ENCODE results near the gene MPL. TPM values are rescaled to one million over a fixed set of nuclear protein-coding genes. Genes with fewer than 3 reads are reported as not detected.

Gene MPL
- total and polyA plus RNA-seq, 2 of the 13 experiments (the other 11 are each of a cell fraction or from before 2014, with no cell fraction given): not detected

- no peak for TF ChIP-seq MAFG (CRISPR knock-in tag; IDR thresholded peaks at IDR 0.05)
- TF ChIP-seq PLRG1 (conservative IDR thresholded peaks at IDR 0.05): no peak
- TF ChIP-seq, protein P1, sequence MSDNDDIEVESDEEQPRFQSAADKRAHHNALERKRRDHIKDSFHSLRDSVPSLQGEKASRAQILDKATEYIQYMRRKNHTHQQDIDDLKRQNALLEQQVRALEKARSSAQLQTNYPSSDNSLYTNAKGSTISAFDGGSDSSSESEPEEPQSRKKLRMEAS (IDR thresholded peaks at IDR 0.05): peak; percentile 32; the same call in 1 of the 2 replicates
- TF ChIP-seq, protein P2, sequence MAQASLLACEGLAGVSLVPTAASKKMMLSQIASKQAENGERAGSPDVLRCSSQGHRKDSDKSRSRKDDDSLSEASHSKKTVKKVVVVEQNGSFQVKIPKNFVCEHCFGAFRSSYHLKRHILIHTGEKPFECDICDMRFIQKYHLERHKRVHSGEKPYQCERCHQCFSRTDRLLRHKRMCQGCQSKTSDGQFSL (CRISPR knock-in tag; IDR thresholded peaks at IDR 0.05): no peak
- no peak for TF ChIP-seq SOX13 (IDR thresholded peaks at IDR 0.05)
- TF ChIP-seq SOX13 (CRISPR knock-in tag; conservative IDR thresholded peaks at IDR 0.05 in 1 of 2, IDR thresholded peaks at IDR 0.05 in 1 of 2): peak in 1 of 2 experiments; percentile 22; a peak in 1 of 4 replicates
- TF ChIP-seq CAMTA2 (CRISPR knock-in tag; IDR thresholded peaks at IDR 0.05; ENCODE audit: borderline replicate concordance): no peak
- TF ChIP-seq RARG (CRISPR knock-in tag; IDR thresholded peaks at IDR 0.05; ENCODE audit: low read depth): no peak
- TF ChIP-seq MLLT10 (CRISPR knock-in tag; IDR thresholded peaks at IDR 0.05): no peak
- TF ChIP-seq SMYD3 (CRISPR knock-in tag; IDR thresholded peaks at IDR 0.05): no peak
- TF ChIP-seq ZEB1 (IDR thresholded peaks at IDR 0.05; ENCODE audit: insufficient replicate concordance, low read depth): peak; percentile 73
- peak; percentile 64; the same call in 1 of the 2 replicates for TF ChIP-seq SALL1 (CRISPR knock-in tag; IDR thresholded peaks at IDR 0.05)
- TF ChIP-seq, protein P3, sequence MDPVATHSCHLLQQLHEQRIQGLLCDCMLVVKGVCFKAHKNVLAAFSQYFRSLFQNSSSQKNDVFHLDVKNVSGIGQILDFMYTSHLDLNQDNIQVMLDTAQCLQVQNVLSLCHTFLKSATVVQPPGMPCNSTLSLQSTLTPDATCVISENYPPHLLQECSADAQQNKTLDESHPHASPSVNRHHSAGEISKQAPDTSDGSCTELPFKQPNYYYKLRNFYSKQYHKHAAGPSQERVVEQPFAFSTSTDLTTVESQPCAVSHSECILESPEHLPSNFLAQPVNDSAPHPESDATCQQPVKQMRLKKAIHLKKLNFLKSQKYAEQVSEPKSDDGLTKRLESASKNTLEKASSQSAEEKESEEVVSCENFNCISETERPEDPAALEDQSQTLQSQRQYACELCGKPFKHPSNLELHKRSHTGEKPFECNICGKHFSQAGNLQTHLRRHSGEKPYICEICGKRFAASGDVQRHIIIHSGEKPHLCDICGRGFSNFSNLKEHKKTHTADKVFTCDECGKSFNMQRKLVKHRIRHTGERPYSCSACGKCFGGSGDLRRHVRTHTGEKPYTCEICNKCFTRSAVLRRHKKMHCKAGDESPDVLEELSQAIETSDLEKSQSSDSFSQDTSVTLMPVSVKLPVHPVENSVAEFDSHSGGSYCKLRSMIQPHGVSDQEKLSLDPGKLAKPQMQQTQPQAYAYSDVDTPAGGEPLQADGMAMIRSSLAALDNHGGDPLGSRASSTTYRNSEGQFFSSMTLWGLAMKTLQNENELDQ (CRISPR knock-in tag; IDR thresholded peaks at IDR 0.05; ENCODE audit: borderline replicate concordance): no peak
- TF ChIP-seq, protein P4, sequence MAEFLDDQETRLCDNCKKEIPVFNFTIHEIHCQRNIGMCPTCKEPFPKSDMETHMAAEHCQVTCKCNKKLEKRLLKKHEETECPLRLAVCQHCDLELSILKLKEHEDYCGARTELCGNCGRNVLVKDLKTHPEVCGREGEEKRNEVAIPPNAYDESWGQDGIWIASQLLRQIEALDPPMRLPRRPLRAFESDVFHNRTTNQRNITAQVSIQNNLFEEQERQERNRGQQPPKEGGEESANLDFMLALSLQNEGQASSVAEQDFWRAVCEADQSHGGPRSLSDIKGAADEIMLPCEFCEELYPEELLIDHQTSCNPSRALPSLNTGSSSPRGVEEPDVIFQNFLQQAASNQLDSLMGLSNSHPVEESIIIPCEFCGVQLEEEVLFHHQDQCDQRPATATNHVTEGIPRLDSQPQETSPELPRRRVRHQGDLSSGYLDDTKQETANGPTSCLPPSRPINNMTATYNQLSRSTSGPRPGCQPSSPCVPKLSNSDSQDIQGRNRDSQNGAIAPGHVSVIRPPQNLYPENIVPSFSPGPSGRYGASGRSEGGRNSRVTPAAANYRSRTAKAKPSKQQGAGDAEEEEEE (CRISPR knock-in tag; IDR thresholded peaks at IDR 0.05; ENCODE audit: borderline replicate concordance): 0 out of 2 replicates have a peak, but pooled peaks have one; percentile 61
- peak; percentile 61; the same call in 1 of the 2 replicates for TF ChIP-seq RXRA (CRISPR knock-in tag; IDR thresholded peaks at IDR 0.05)
- no peak for TF ChIP-seq NONO (IDR thresholded peaks at IDR 0.05)
- TF ChIP-seq NONO (CRISPR knock-in tag; conservative IDR thresholded peaks at IDR 0.05): peak; percentile 55; the same call in 1 of the 2 replicates
- TF ChIP-seq MAZ (IDR thresholded peaks at IDR 0.05; ENCODE audit: borderline replicate concordance, low read depth, low read length): no peak
- 0 out of 2 replicates have a peak, but pooled peaks have one; percentile 23 for TF ChIP-seq MAZ (CRISPR knock-in tag; IDR thresholded peaks at IDR 0.05; ENCODE audit: low read depth)
- TF ChIP-seq STAT6 (CRISPR knock-in tag; IDR thresholded peaks at IDR 0.05; ENCODE audit: borderline replicate concordance): no peak
Observed at GRCh38 chr1:43313771-43314170, 23.8 kb upstream of the MPL start (continued).

Measured in HepG2 (cell line).